ENCODE data around the gene TRPT1. TPM values are rescaled to one million over a fixed set of nuclear protein-coding genes. Genes with fewer than 3 reads are reported as not detected.
A peak's percentile ranks its signal among the peaks of the same experiment; 100 is the strongest.

Gene TRPT1
- total and polyA plus RNA-seq, 2 of the 4 experiments (the other 2 are of a cell fraction): 63.2 to 81.9 TPM

GRCh38 chr11:64204464-64204989 lies 21.5 kb downstream of the TRPT1 start (continued):
- TF ChIP-seq RCOR1 (IDR thresholded peaks at IDR 0.05; ENCODE audit: insufficient replicate concordance, low read length): no peak

DNA sequence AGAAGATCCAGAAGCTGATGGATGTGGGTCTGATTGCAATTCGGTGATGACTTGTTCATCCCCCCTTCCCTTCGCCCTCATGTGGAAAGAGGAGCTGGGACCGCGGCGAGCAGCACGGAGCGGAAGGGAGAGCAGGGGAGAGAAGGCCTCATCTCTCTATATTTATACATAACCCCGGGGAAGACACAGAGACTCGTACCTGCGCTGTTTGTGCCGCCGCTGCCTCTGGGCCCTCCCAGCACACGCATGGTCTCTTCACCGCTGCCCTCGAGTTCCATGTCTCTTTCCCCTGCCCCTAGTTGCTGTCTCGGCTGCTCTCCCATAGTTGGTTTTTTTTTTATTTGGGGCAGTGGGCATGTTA lies 21.9 kb downstream of the TRPT1 start:
- ATAC-seq (ENCODE audit: low read depth) (no peak), DNase-seq (no peak)
- Histone ChIP-seq H3K23ac (ENCODE audit: low read depth, low read length) (no peak overlapping the region), H3K9me3 (ENCODE audit: control insufficient read depth, insufficient read depth, low read length) (no peaks in the 10 kb centered on the region), H2AK9ac (replicated peaks; ENCODE audit: low read depth, low read length, poor library complexity) (no peak overlapping the region), H3K4me3 (ENCODE audit: insufficient read depth, low read depth, low read length) (no peak overlapping the region), H3K36me3 (ENCODE audit: control insufficient read depth, insufficient read depth, low read length) (peaks cover 56% of the 10 kb centered on the region), H3K14ac (replicated peaks; ENCODE audit: low read depth, low read length) (no peak overlapping the region), H2AK5ac (ENCODE audit: low read depth, low read length) (no peak overlapping the region), H4K5ac (ENCODE audit: low read depth, low read length) (no peak overlapping the region), H3K4me2 (ENCODE audit: low read depth, low read length) (no peak overlapping the region), H3K9ac (ENCODE audit: low read depth, low read length) (no peak overlapping the region), H2BK5ac (ENCODE audit: low read depth, low read length, poor library complexity, severe bottlenecking) (no peak overlapping the region), H3K9me1 (ENCODE audit: insufficient read depth, low read length) (no peaks in the 10 kb centered on the region), H3K27me3 (ENCODE audit: control insufficient read depth, insufficient read depth, low read length) (no peaks in the 10 kb centered on the region), H4K20me1 (ENCODE audit: insufficient read depth, low read length) (peaks cover 13% of the 10 kb centered on the region; the same call in 1 of the 2 replicates), H3K4ac (ENCODE audit: low read depth, low read length) (no peak overlapping the region; the same call in 1 of the 2 replicates), H3K56ac (ENCODE audit: extremely low read depth, insufficient read depth, low read length) (no peak overlapping the region), H2BK15ac (ENCODE audit: low read depth, low read length) (no peak overlapping the region), H3K18ac (ENCODE audit: low read depth, low read length) (no peak overlapping the region), H3K4me1 (ENCODE audit: control insufficient read depth, insufficient read depth, low read length) (peaks cover 10% of the 10 kb centered on the region), H2BK120ac (ENCODE audit: low read depth, low read length) (no peak overlapping the region), H4K91ac (ENCODE audit: insufficient read depth, low read depth, low read length) (no peak overlapping the region), H2AFZ (replicated peaks; ENCODE audit: low read length, poor library complexity) (no peak overlapping the region), H3K27ac (ENCODE audit: insufficient read depth, low read length) (no peak overlapping the region), H2BK20ac (ENCODE audit: low read depth, low read length) (no peak overlapping the region), H3K79me1 (ENCODE audit: low read depth in 1 of 2, low read length in 2 of 2) (peaks cover 0 to 44% of the 10 kb centered on the region in 2 experiments; a peak in 3 of 4 replicates), H4K8ac (ENCODE audit: low read depth in 2 of 2, low read length in 2 of 2) (no peak overlapping the region)
- in situ Hi-C loops (cut with MboI; ENCODE audit: low sequenced_read_pairs): loop anchor here (5.0 kb wide), 1 partner anchor 98 kb away; the partner anchor contains the start of gene CATSPERZ
- intact Hi-C loops (cut with micrococcal nuclease): loop anchor here (1.0 to 10.0 kb wide), 2 partner anchors 97 to 451 kb away; no protein-coding TSS in a partner anchor
- ChIA-PET CTCF (interaction anchor here (0.6 to 2.0 kb wide), 10 partner anchors 11 to 151 kb away, joined by 3 to 12 read pairs (median 6); partner anchors contain the start of genes ESRRA and FKBP2), POLR2A (ENCODE audit: unreplicated experiment) (interaction anchor here (0.6 kb wide), 1 partner anchor 97 kb away, joined by 5 read pairs; no protein-coding TSS in a partner anchor)
- dilution Hi-C loops (cut with HindIII; ENCODE audit: low sequenced_read_pairs, unreplicated experiment): no loop called here
- no CpG with 5 or more reads among the region's 16 CpGs for WGBS, 2 experiments (ENCODE audit: extremely low coverage in 2 of 2, insufficient read length in 1 of 2)
- BruUV-seq (replicated peaks): TSS peak; percentile 96
- TF ChIP-seq RAD21 (IDR thresholded peaks at IDR 0.05; ENCODE audit: low read length): no peak
- no peak for TF ChIP-seq RFX5 (IDR thresholded peaks at IDR 0.05; ENCODE audit: low read depth, low read length)
- TF ChIP-seq SMC3 (IDR thresholded peaks at IDR 0.05; ENCODE audit: low read depth, low read length): no peak
- TF ChIP-seq CHD1 (IDR thresholded peaks at IDR 0.05; ENCODE audit: low read depth, low read length): no peak
- no peak for TF ChIP-seq POLR2A (IDR thresholded peaks at IDR 0.05; ENCODE audit: low read depth, low read length)
- TF ChIP-seq MAFK (IDR thresholded peaks at IDR 0.05; ENCODE audit: low read depth, low read length): no peak
- no peak for TF ChIP-seq CEBPB (IDR thresholded peaks at IDR 0.05; ENCODE audit: low read depth, low read length)
- TF ChIP-seq MXI1 (IDR thresholded peaks at IDR 0.05; ENCODE audit: borderline replicate concordance, low read depth, low read length): no peak
- TF ChIP-seq NFE2L2 (IDR thresholded peaks at IDR 0.05; ENCODE audit: low read depth, low read length): no peak
- TF ChIP-seq USF2 (IDR thresholded peaks at IDR 0.05; ENCODE audit: low read depth, low read length): no peak
- TF ChIP-seq FOS (IDR thresholded peaks at IDR 0.05; ENCODE audit: low read depth, low read length): no peak
- TF ChIP-seq ELK1 (IDR thresholded peaks at IDR 0.05; ENCODE audit: borderline replicate concordance, low read depth, low read length): no peak
- TF ChIP-seq, protein P1, sequence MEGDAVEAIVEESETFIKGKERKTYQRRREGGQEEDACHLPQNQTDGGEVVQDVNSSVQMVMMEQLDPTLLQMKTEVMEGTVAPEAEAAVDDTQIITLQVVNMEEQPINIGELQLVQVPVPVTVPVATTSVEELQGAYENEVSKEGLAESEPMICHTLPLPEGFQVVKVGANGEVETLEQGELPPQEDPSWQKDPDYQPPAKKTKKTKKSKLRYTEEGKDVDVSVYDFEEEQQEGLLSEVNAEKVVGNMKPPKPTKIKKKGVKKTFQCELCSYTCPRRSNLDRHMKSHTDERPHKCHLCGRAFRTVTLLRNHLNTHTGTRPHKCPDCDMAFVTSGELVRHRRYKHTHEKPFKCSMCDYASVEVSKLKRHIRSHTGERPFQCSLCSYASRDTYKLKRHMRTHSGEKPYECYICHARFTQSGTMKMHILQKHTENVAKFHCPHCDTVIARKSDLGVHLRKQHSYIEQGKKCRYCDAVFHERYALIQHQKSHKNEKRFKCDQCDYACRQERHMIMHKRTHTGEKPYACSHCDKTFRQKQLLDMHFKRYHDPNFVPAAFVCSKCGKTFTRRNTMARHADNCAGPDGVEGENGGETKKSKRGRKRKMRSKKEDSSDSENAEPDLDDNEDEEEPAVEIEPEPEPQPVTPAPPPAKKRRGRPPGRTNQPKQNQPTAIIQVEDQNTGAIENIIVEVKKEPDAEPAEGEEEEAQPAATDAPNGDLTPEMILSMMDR (conservative IDR thresholded peaks at IDR 0.05; ENCODE audit: low read depth, low read length): no peak

All from IMR-90 (cell line).